SK-N-SH treated with all-trans-retinoic acid at 6 μM for 48 hours (cell line): ENCODE measurements around the gene UBE4A.

Experiments
- PATZ1 ChIP-seq: fragments of 250-450 bp; sonication (Bioruptor Pico); IDR thresholded peaks from 2 replicates; pipeline ENCODE4 v1.8.0; 2020; ENCODE audit warnings: mild to moderate bottlenecking, moderate library complexity, borderline replicate concordance
- ZFP3 ChIP-seq: fragments of 250-450 bp; sonication (Bioruptor Pico); IDR thresholded peaks from 2 replicates; pipeline ENCODE4 v1.5.0; 2020; ENCODE audit warnings: mild to moderate bottlenecking, moderate library complexity
- ZNF8 ChIP-seq: fragments of 450-650 bp; formaldehyde crosslinking; IDR thresholded peaks from 2 replicates; pipeline ENCODE4 v1.5.0; 2020; ENCODE audit warnings: mild to moderate bottlenecking, moderate library complexity

GRCh38 chr11:118359295-118359958, at the start of gene UBE4A:
- TF ChIP-seq ZFP3 (CRISPR knock-in tag) (peak; percentile 45; the same call in 1 of the 2 replicates), PATZ1 (CRISPR knock-in tag) (no peak), ZNF8 (CRISPR knock-in tag) (no peak; the same call in 1 of the 2 replicates)
